Stimulated activated CD4-positive, alpha-beta T cell treated with anti-CD3 and anti-CD28 coated beads, Interleukin-12 subunit alpha, Interleukin-12 subunit beta, amount 100 ng/mL, for 48 hours (primary cell): ENCODE measurements around the gene TMEM218.

Source experiments
- DNase-seq, 3 donors: peaks; one replicate each; pipeline ENCODE4 v3.0.0-alpha.2; 2020; ENCODE audit warnings: low read depth in 2 of 3, low spot score in 1 of 3

Gene TMEM218

DNA sequence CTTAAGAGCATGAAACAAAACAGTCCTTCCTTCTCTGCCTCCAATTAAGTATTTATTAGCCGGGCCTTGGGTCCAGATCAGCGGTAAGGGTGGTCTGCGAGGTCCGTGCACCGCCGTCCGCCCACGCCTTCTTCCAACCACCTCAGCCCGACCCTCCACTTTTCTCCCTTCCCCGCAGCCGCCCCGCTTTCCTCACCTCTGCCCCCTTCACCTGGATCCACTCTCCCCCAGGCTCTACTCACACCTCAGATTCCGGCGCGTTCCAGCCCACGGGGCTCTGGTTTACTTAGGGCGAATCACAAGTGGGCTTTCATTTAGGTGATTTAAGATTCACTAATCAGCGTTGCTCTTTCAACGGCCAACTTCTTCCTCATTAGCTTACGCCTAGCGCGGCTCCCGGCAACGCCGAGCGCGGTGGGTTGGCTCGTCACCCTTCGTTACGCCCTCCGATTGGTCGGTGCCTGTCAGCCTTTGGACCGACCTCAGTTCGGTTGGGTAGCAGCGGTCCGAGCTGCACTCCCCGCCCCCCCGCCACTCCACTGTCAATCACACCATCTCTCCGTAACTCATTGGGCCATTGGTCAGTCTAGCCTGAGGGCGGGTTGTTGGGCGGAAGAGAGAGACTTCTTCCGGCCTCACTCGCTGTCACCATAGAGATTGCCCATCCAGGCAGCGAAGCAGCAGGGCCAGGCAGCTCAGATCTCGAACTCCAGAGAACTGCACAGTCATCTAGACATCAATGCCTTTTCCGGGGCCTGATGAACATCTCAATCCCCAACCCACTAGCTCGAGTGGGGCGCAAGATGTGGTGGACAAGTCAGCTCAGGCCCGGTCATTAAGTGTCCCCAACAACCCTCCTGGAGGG is at the start of gene TMEM218:
TSS of gene TMEM218 (minus strand) at position 284 of the 865 bp plus-strand sequence. CDS start 9,385 bp downstream, outside the sequence.
- peak; percentile 94 to 97 (median 96) for DNase-seq

DNA sequence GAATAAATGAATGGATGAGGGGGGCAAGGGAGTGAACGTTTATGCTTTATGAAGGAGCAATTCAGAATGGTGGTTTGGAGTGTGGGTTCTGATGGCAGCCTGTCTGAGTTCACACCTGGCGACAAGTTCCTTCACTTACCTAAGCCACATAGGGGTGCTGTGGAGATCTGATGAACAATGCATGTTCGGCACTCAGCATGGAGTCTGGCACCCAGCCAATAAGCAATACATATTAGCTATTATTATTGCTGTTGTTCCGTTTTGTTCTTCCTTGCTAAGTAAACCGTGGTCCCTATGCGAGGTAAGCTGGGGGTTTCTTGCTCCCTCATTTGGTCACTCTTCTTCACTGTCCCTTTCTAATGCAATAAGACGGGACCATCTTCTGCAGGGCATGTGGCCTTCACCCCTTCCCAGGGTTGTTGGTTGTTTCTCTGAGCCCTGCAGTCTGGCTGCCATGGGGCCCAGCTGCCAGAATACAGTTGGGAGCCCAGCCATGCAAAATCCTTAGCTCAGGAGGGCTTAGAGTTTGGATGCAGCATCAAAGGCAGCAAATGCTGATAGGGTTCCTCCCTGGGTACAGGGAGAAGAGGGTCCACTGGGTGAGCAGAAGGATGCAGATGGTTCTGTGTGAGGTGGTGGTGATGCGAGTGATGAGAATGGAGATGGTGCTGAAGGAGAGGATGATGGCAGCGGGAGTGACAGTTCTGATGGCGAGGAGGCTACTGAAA is 46.7 kb upstream of the TMEM218 start:
- DNase-seq = no peak

DNA sequence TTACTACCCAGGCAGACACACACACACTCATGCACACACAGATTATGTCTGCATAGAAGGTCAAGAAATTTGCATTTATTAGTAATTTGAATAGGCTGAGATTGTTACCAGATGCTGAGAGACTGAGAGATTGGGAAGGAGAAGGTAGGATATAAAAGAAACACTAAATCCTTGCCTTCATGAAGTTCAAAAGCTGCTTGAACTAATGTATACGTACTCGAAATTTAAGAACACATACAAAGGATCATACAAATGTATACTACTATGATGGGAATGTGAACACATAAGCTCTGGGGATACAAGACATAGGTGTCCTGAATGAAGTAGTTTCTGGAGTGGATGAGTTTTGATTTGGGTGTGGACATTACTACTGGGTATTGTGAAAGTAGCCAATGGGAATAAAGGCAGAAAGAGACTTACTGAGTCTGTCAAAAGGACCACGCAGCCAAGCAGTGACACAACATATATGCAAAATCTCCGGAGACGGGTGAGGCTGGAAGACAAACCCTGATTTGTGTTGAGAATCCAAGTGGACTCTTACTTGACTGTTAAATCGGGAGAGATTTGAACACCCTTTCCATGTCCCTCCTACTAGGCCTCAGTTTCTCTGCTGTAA is 45.8 kb upstream of the TMEM218 start:
- no peak for DNase-seq

DNA sequence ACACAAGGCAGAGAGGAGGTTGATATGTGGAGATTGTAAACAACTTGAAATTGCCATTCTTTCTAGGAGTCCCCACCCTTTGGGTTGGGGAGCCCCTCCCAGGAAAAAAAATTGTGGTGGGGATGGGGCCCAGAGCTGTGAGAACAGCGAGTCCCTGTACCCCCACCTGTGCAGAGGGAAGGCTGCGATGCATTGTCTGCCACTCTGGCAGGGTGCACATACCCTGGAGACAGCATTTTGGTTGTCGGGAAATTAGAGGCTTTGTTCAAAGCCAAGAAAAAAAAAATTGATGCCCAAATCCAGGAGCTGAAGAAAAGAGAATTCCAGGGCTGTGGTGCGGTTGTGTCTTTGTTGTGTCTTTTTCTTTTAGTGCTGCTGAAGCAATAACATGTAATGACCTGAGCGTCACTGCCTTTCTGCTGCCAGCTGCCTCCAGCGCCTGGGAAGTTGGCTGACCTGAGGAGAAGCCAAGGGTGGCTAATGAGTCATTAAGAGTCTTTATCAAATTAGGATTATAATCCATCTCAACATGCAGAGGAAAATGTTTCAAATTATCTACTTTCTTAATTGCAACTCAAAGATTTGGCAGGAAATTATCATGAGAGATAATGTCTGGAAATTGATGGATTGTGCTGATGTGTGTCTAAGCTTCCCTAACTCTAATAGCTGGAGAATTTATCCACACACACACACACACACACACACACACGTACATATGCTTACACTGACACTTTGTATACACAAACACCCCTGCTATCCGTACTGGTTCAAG is 45.1 kb upstream of the TMEM218 start:
- DNase-seq = no peak

DNA sequence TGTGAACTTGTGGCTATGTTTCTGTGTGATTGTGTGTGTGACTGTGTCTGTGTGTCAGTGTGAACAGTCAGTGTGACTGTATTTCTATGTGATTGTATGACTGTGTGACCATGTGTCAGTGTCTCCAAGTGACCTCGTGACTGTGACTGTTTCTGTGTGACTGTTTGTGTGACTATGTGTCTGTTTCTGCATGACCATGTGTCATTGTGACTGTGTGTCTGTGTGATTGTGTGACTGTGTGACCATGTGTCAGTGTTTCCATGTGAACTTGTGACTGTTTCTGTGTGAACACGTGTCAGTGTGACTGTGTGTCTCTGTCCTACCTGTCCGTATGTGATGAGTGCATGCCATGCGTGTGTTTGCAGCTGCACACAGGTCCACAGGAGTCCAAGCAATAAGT is 44.3 kb upstream of the TMEM218 start:
- no peak for DNase-seq

DNA sequence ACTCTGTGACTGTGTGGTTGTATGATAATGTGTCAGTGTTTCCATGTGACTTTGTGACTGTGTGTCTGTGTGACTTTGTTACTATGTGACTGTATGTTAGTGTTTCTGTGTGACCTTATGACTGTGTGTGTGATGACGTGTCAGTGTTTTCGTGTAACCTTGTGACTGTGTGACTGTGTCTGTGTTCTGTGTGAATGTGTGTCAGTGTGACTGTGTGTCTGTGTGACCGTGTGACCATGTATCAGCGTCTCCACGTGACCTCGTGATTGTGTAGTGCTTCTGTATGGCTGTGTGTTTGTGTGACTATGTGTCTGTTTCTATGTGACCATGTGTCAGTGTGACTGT is 43.6 kb upstream of the TMEM218 start:
- no peak for DNase-seq

DNA sequence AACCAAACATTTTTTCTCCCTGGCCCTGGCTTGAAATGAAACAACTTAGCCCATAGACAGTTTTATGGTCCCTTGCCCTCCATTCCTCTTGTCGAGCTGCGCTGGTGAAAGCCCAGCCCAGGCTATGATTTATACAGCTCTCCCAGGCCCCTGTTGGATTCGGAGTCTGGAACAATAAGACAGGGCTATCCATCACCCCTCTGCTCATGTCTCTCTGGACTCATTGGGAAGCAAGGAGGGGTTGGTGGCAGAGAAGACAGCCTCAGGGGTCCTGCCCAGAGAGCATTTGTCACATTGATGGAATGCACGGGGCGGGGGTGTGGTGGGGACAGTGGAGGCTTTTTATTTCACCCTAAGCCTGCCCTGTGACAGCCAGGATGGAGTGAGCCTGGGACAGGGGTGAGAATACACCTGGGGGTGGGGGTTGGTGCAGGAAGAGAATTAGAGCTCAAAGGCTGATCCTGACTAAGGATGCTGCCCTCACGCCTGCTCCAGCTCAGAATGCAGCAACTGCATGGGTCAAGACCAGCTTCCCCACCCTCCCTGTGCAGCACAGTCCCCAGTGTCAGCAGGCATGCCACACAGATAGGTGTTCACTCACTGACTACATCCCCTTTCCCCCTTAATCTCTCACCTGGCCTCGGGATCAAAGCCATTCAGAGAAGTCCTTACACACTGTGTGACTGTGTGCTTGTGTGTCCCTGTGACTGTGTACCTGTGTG is 43.1 kb upstream of the TMEM218 start:
- no peak for DNase-seq

DNA sequence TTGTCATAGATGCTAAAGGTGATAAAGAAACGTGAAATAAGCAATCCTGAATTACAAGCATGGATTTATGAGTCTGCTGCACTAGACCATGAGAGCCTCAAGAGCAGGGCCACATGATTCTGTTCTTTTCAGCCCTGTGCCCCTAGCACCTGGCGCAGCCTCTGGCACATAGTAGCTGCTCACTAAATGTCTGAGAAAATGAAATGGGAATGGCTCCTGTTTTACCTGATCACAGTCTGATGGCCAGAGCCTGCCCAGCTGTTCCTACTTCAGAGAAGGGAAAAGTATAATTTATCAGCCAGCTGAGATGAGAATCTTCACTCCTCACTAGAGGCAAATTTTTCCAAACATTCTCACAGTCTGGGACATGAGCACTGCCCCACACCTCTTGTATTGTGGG is 42.4 kb upstream of the TMEM218 start:
- no peak for DNase-seq

DNA sequence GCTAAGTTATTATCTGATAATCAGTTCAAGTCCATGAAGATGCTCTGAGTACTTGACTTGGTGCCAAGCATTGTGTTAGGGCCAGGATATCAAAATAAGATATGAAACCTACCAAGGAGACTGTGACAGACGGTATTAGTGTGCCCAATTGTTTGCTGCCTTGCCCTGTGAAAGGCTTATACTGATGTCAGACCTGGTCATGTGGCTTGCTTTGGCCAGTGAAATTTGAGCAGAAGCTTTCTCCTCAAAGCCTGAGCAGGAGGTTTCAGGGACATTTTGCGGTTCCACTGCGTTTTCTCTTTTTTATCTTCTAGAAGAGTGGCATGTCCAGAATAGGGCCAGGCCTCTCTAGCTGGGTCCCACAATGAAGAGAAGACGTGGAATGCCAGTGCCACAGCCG is 37.3 kb upstream of the TMEM218 start:
- no peak for DNase-seq

DNA sequence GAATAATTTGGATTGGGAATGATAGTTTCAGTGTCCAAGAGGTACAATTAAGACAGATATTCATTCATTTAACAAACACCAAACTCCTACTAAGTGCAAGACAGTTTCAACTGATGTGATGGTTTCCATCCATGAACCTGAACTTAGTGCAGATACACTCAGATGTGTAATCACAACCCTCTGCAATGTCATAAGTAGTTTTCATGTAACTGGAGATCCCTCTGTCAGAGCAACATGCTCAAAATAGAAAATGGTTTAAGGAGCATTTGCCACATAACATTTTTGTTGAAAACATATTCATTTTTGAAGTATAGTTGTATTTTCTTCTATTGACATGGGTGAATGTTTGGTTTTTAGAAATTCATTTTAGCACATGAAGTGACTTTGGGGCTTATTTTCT is 36.6 kb upstream of the TMEM218 start:
- DNase-seq = no peak

DNA sequence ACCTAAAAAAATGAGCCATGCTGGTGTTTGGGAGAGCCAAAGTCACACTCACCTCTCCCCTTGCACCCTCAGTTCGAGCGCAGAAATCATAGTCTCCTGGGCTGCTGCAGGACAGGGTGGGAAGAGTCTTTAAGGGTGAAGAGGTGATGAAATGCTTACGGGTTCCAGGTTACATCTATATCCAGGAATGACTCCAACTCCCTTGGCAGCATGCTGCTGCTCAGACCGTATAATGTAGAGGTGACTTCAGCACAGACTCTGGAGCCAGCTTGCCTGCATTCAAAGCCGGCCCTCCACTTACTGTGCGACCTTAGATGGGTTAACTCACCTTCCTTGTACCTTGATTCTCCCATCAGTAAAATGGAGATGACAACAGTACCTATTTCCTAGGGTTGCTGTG is 35.9 kb upstream of the TMEM218 start:
- DNase-seq = no peak

DNA sequence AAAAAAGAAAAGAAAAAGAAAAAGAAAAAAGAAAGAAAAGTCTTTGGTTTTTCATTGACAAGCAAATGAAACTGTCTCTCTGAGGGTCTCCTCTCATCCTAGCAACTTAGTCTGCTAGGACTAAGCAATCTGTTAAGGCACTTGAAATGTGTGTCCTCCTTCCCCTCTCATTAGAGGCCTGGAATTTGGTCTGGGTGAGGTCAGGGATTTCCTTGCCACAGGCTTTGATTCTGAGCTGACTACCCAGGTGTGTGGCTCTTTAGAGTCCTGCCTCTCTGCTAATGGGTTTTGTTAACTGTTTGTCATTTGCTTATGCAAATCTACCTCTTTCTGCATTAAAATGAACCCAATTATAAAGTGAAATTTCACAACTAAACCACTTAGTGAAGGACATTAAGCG is 34.8 kb upstream of the TMEM218 start:
- no peak for DNase-seq

DNA sequence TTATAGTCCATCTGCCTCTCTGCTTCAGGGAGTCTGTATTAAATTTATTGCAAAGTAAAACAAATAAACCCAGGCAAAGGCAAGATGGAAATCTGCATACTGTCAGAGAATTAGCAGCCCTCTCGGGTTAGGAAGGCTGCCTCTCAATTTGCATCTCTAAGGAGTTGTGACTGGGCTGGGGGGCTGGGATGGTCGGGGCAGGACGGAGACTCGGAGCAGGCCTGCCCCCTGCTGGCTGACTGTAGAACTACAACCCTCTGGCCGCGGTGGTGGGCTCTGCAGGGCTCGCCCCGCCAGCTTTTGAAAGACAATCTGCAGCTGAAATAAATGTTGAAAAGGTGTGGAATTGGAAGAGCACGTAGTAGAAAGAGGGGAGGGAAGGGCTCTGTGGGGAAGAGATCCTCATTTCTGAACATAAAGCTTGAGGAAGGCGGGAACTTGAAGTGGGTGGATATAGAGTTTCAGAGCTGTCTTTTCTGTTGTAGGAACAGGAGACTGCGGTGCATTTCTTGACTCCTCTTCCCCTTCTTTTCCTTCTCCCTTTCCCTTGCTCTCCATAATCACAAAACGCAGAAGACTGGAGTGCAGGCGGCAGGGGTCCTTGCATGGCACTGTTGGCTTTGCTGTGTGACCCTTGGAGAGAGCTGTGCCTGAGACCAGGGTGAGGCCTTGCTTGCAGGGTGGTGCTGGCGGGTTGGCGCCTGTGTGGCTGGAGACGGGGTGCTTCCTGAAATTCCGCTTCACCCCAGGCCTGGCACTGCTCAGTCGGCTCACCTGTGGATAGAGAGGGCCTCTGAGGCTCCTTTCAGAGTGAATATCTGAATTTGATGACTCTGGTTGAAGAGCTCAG is 30.5 kb upstream of the TMEM218 start:
- peak; percentile 15 to 51 (median 34) for DNase-seq

DNA sequence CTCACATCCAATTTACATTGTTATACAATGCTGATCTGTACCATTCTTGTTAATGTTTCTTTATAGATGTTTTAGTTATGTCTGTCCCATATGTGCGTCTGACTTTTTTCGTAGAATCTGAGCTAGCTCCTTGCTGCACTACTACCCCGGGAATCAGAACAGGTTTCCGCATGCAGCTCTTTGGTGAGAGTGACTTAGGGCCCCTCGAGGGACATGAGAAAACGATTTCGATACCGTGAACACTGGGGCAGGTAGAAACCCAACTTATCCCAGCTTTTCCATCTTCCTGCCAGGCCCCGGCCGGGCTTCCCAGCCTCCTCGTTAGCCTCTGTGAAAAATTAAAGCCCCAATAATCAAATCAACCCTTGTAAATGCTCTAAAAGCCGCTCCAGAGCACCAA is 29.8 kb upstream of the TMEM218 start:
- no peak for DNase-seq

DNA sequence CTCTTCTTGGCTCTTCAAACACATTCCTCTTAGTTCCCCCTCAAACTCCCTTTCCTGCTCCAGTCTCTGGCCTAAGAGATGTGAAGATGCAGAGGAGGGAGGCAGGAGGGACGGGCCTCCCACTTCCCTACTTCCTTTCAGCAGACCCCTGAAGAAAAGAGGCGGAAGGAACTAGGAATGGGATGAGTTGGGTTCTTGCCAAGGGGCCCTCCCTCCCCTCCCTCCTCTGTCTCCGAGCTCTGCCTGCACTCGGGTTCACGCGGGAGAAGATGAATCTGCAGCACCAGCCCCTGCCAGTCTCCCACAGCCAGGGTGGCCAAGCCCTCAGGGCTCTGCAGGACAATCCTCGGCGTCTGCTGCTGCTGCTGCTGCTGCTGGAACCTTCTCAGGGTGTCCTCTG is 28.8 kb upstream of the TMEM218 start:
- DNase-seq = no peak

DNA sequence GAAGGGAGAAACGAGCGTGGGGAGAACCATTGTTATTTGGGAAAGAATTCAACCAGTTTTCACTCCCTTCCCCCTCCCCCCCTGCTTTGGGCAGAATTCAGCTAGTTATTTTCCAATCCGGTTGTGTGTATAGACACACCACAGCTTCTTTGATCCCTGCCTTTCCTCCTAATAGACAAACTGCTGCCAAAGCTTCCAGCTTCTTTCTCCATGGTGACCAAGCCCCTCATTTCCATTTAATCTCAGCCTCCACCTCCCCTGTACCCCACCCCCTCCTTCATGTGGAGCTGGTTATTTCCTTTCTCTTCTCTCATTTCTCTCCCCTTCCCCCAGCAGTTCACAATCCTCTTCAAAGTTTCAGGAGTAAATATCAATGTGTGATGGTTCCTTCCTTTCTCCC is 28.4 kb upstream of the TMEM218 start:
- DNase-seq = no peak

DNA sequence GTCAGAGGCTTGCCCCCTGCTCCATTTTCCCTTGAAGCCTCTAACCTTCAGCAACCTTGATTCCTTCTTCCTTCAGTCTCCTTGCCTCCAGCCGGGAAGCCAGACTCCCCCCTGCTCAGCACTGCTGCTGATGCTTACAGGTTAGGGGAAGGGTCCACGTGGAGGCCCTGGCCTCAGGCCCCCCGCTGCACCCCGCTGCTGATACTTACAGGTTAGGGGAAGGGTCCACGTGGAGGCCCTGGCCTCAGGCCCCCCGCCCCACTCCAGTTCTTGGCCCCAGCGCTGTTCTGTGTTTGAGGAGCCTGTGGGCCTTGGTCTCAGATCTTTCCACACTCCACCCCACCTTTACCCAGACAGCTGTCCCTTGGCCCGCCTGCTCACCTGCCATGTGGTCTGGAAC is 27.5 kb upstream of the TMEM218 start:
- DNase-seq = no peak

DNA sequence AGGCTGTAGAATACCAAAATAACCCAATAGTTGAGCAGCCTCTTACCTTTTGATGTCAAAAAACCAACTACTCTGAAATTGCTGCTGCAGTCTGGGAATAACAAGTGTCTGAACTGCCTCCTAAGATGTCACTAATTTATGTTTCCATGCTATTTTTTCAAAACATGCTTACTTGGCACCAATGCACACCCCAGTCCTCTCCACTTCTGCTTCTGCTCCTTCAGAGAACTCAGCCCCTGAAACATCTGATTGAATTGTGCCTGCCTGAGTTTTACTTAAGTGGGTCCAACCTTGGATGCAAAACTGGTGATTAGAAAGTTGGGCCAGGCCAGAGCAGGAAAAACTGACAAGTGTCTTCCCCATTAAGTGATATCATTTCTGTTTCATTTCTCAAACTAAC is 24.6 kb upstream of the TMEM218 start:
- no peak for DNase-seq

DNA sequence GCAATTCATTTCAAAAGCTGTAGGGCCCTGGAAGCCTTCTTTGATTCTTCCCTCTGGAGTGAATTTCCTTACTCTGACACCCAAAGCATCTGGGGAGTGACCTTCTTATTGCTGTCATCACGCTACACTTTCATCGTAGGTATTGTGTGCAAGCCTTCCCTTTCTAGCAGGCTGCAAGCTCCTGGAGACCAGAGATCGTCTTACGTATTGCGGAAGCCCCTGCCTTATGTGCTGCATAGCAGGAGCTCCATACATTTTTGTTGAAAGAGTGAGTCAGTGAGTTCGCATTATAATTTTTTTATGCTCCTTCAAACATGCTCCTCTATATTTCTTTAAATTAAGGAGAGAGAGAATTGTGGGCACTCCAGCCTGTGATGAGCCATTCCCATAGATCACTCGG is 21.2 kb upstream of the TMEM218 start:
- DNase-seq = no peak

DNA sequence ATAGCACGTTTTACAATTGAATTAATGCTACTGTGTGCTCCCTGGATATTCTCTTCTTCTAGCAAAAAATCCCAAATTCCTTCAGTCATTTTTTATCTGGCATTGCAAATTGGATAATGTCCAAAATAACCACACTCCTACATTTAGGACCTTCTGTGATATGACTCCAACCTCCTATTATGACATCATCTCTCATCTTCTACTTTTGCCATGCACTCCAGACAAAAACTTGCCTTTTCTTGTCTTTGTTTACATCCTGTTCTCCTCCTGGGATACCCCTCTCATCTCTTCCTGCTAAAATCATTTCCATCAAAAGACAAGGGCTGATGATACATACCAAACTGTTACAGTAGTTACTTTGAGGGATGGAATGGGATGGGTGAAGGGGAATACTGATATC is 20.6 kb upstream of the TMEM218 start:
- no peak for DNase-seq
